H1 (cell line): ENCODE data around the gene CDK2. TPM values are rescaled to one million over a fixed set of nuclear protein-coding genes. Genes with fewer than 3 reads are reported as not detected.

Source experiments
- CTCF ChIA-PET: fragments of 300-600 bp; sonication (Branson Sonifier 250); formaldehyde crosslinking; loops from one replicate; lab custom pipeline; 2021; ENCODE audit not compliant: partially characterized antibody; lab: Charles Lee
- POLR2A ChIA-PET: fragments of 300-600 bp; sonication (Branson Sonifier 250); formaldehyde crosslinking; loops from one replicate; lab custom pipeline; 2021; ENCODE audit warnings: inconsistent platforms; ENCODE audit not compliant: partially characterized antibody; lab: Charles Lee
- DNase-seq, 2 experiments: peaks; one replicate each; pipeline versions ENCODE4 v3.0.0 to v3.0.0-alpha.2; 2010 to 2022; ENCODE audit warnings: low spot score in 2 of 2, low read depth in 1 of 2, mixed read lengths in 1 of 2
- FAIRE-seq: peaks from 2 replicates; lab custom pipeline; 2011; peaks lifted over from hg19 to GRCh38; lab: Jason Lieb, UNC
- H2AFZ ChIP-seq: 2 replicates; pipeline ENCODE4 v1.8.1; 2012; ENCODE audit warnings: low read length, inconsistent platforms
- H2AK5ac ChIP-seq: 2 replicates; pipeline ENCODE4 v1.6.1; 2013; ENCODE audit warnings: low read depth, low read length
- H2BK120ac ChIP-seq: replicated peaks from 2 replicates; pipeline ENCODE3; 2013; ENCODE audit warnings: low read depth, low read length, inconsistent platforms
- H2BK12ac ChIP-seq: 2 replicates; pipeline ENCODE4 v1.6.1; 2013; ENCODE audit warnings: low read depth, low read length
- H2BK15ac ChIP-seq: 2 replicates; pipeline ENCODE4 v1.6.1; 2013; ENCODE audit warnings: low read length
- H2BK20ac ChIP-seq: 2 replicates; pipeline ENCODE4 v1.6.1; 2013; ENCODE audit warnings: low read length
- H2BK5ac ChIP-seq: 2 replicates; pipeline ENCODE4 v1.6.1; 2013; ENCODE audit warnings: low read depth, low read length
- H3K14ac ChIP-seq: 2 replicates; pipeline ENCODE4 v1.6.1; 2013; ENCODE audit warnings: inconsistent platforms; ENCODE audit not compliant: insufficient read length
- H3K18ac ChIP-seq: 2 replicates; pipeline ENCODE4 v1.6.1; 2013; ENCODE audit warnings: low read length; ENCODE audit errors: extremely low read depth
- H3K23ac ChIP-seq: 2 replicates; pipeline ENCODE4 v1.6.1; 2013; ENCODE audit warnings: inconsistent platforms; ENCODE audit not compliant: insufficient read length
- H3K23me2 ChIP-seq: 2 replicates; pipeline ENCODE4 v1.6.1; 2013; ENCODE audit warnings: low read depth, low read length
- H3K27ac ChIP-seq: 2 replicates; pipeline ENCODE4 v1.6.1; 2011; ENCODE audit warnings: low read depth, low read length, inconsistent platforms
- H3K27me3 ChIP-seq, 4 experiments: replicated peaks in 1 of 4; 1 replicate in 1 of 4; 2 replicates in 3 of 4; pipeline versions ENCODE4 v1.6.1 to v1.8.1; 2011 to 2013; ENCODE audit warnings: low read length in 3 of 4, mild to moderate bottlenecking in 3 of 4, inconsistent platforms in 2 of 4, mixed read lengths in 2 of 4, moderate library complexity in 1 of 4; ENCODE audit not compliant: control insufficient read depth in 3 of 4, insufficient read depth in 3 of 4; ENCODE audit errors: extremely low read depth in 1 of 4
- H3K36me3 ChIP-seq, 4 experiments: 2 replicates each; pipeline versions ENCODE4 v1.6.1 to v1.8.1; 2011 to 2013; ENCODE audit warnings: mild to moderate bottlenecking in 4 of 4, low read length in 3 of 4, moderate library complexity in 2 of 4, control low read depth in 1 of 4, inconsistent platforms in 1 of 4; ENCODE audit not compliant: insufficient read depth in 4 of 4, control insufficient read depth in 2 of 4
- H3K4ac ChIP-seq: replicated peaks from 2 replicates; pipeline ENCODE3; 2013; ENCODE audit warnings: low read length, low read depth, mixed read lengths, inconsistent platforms; ENCODE audit not compliant: insufficient read length
- H3K4me1 ChIP-seq, 4 experiments: replicated peaks in 1 of 4; 1 replicate in 1 of 4; 2 replicates in 3 of 4; pipeline versions ENCODE4 v1.6.1 to v1.8.1; 2011 to 2013; ENCODE audit warnings: low read length in 3 of 4, inconsistent platforms in 2 of 4, mixed read lengths in 1 of 4; ENCODE audit not compliant: insufficient read depth in 4 of 4, control insufficient read depth in 3 of 4
- H3K4me2 ChIP-seq, 2 experiments: 2 replicates each; pipeline versions ENCODE4 v1.6.1 to v1.8.1; 2011 to 2013; ENCODE audit warnings: low read depth in 2 of 2, low read length in 2 of 2, control low read depth in 1 of 2, inconsistent platforms in 1 of 2, mild to moderate bottlenecking in 1 of 2; ENCODE audit not compliant: insufficient read depth in 1 of 2
- H3K4me3 ChIP-seq, 4 experiments: fragments of 200-600, 300-600 bp in 1 of 4; sonication (generic), shearing (Covaris generic), sonication (Bioruptor Twin) in 1 of 4; 2 replicates each; pipeline versions ENCODE4 v1.5.1 to v1.8.1; 2011 to 2016; ENCODE audit warnings: low read length in 4 of 4, low read depth in 3 of 4, control low read depth in 2 of 4, inconsistent platforms in 2 of 4, mild to moderate bottlenecking in 2 of 4, mixed read lengths in 1 of 4, moderate library complexity in 1 of 4; ENCODE audit not compliant: insufficient read depth in 2 of 4; ENCODE audit errors: extremely low read depth in 1 of 4
- H3K56ac ChIP-seq: replicated peaks from 2 replicates; pipeline ENCODE3; 2013; ENCODE audit warnings: low read depth, mild to moderate bottlenecking, mixed read lengths, low read length, inconsistent platforms; ENCODE audit not compliant: insufficient read length
- H3K79me1 ChIP-seq: 2 replicates; pipeline ENCODE4 v1.6.1; 2013; ENCODE audit warnings: low read depth, low read length, control low read depth
- H3K79me2 ChIP-seq, 2 experiments: 2 replicates each; pipeline versions ENCODE4 v1.6.1 to v1.8.1; 2012 to 2013; ENCODE audit warnings: low read length in 2 of 2, mild to moderate bottlenecking in 2 of 2, inconsistent platforms in 1 of 2; ENCODE audit not compliant: insufficient read depth in 2 of 2, control insufficient read depth in 1 of 2
- H3K9ac ChIP-seq, 4 experiments: replicated peaks in 1 of 4; 1 replicate in 1 of 4; 2 replicates in 3 of 4; pipeline versions ENCODE4 v1.6.1 to v1.8.1; 2011 to 2013; ENCODE audit warnings: low read depth in 3 of 4, low read length in 3 of 4, control low read depth in 2 of 4, mild to moderate bottlenecking in 2 of 4, moderate library complexity in 2 of 4, inconsistent platforms in 1 of 4; ENCODE audit errors: extremely low read depth in 1 of 4
- H3K9me3 ChIP-seq, 2 experiments: 2 replicates each; pipeline versions ENCODE4 v1.6.1 to v1.8.1; 2012 to 2013; ENCODE audit warnings: mild to moderate bottlenecking in 2 of 2, moderate library complexity in 2 of 2, control low read depth in 1 of 2, inconsistent platforms in 1 of 2, low read depth in 1 of 2, low read length in 1 of 2, mixed read lengths in 1 of 2; ENCODE audit not compliant: insufficient read depth in 2 of 2
- H4K20me1 ChIP-seq, 2 experiments: replicated peaks in 1 of 2; 2 replicates each; pipeline versions ENCODE3 to v1.8.1; 2011 to 2013; ENCODE audit warnings: inconsistent platforms in 2 of 2, low read length in 2 of 2, mild to moderate bottlenecking in 1 of 2; ENCODE audit not compliant: insufficient read depth in 2 of 2, control insufficient read depth in 1 of 2
- H4K5ac ChIP-seq: 2 replicates; pipeline ENCODE4 v1.6.1; 2013; ENCODE audit warnings: low read length, low read depth, mixed read lengths, inconsistent platforms; ENCODE audit not compliant: insufficient read length
- H4K8ac ChIP-seq: 2 replicates; pipeline ENCODE4 v1.8.0; 2013; ENCODE audit warnings: mild to moderate bottlenecking, moderate library complexity, low read length, inconsistent platforms; ENCODE audit not compliant: insufficient read depth; ENCODE audit errors: extremely low read depth
- H4K91ac ChIP-seq: replicated peaks from 2 replicates; pipeline ENCODE3; 2013; ENCODE audit warnings: low read length, mixed read lengths, inconsistent platforms; ENCODE audit not compliant: insufficient read length
- CHD1 ChIP-seq: IDR thresholded peaks from 2 replicates; pipeline ENCODE4 v1.6.1; 2012; ENCODE audit warnings: low read depth, low read length, improper control_type of control experiment
- WGBS, 2 experiments: shearing (Covaris generic) in 1 of 2; methylation state at CpG; one replicate each; pipeline versions ENCODE4 v1.1.6 to v1.1.7; 2013 to 2015; ENCODE audit warnings: low lambda C conversion rate in 2 of 2, mixed read lengths in 2 of 2, inconsistent platforms in 1 of 2, low coverage in 1 of 2, missing lambda C conversion rate in 1 of 2; ENCODE audit not compliant: insufficient replicate concordance in 2 of 2, insufficient coverage in 1 of 2, insufficient read length in 1 of 2; ENCODE audit errors: extremely low coverage in 1 of 2, missing lambda C conversion rate in 1 of 2; 5-methylcytosine and 5-hydroxymethylcytosine counted together
- polyA plus RNA-seq, 7 experiments: library from polyadenylated mRNA; depleted of rRNA in 3 of 7; stranded (reverse) in 5 of 7; unstranded in 2 of 7; fragments of >200 nt in 5 of 7; fragments of 200-250 nt in 2 of 7; gene quantifications; 1 replicate in 5 of 7; 2 replicates in 1 of 7; 4 replicates in 1 of 7; pipeline versions ENCODE4 v1.2.1 to v1.2.3, GENCODE V29; 2011 to 2013; ENCODE audit warnings: missing spikeins in 2 of 7, mixed read lengths in 2 of 7
- total RNA-seq: library from RNA; stranded (reverse); fragmentation: NEBNext Ultra II Directional; extraction: Animal tissue kit (Norgen Biotek cat#: 25700); gene quantifications from 2 replicates; pipeline ENCODE4 v1.2.1, GENCODE V29; 2021

CDK2 gene
- total and polyA plus RNA-seq, 2 of the 8 experiments (the other 6 are each of a cell fraction or from before 2014, with no cell fraction given): 39.4 to 42.5 TPM

DNA sequence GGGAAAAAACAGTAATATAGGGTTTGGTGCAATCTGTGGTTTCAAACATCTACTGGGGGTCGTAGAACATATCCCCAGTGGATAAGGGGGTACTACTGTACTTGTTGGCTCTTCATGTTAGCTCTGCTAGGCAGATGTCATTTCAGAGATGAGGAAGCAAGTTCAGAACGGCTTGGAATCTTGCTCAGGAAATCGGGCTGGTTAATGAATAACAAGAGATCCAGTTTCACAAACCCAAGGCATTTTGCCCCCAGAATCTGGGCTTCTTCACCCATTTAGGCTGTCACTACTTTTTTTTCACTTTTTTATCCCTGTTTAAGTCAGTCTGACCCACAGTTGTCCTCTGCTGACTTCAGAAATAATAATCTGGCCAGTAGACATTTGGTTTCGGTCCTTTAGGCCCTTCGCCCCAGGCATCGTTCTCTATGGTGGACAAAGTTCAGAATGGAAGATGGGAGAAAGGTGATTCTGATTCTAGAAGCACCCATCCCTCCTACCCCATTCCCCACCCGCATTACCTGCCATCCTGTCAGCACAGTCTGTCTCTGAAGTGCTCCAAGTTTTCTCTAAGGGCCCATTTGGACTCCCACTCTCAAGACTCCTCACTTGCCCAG, 35.0 kb downstream of the CDK2 start:
- CTCF ChIA-PET: interaction anchor here (0.5 to 13.5 kb wide), 2 partner anchors 20 to 216 kb away, joined by 3 to 256 read pairs; partner anchors contain the start of gene IKZF4

More for the DNA sequence above, 35.0 kb downstream of the CDK2 start:
- Histone ChIP-seq H3K9me3 (no peaks in the 10 kb centered on the region), H3K79me2 (no peaks in the 10 kb centered on the region; a peak in 1 of 4 replicates), H2BK20ac (no peak overlapping the region), H4K5ac (no peak overlapping the region), H3K4ac (no peak overlapping the region), H3K23ac (no peak overlapping the region), H2BK15ac (no peak overlapping the region), H3K36me3 (peaks cover 0 to 20% (median 5%) of the 10 kb centered on the region in 4 experiments; a peak in 5 of 8 replicates), H2AFZ (no peak overlapping the region), H3K56ac (no peak overlapping the region), H2BK5ac (no peak overlapping the region), H4K91ac (no peak overlapping the region), H2BK12ac (no peak overlapping the region), H3K4me3 (no peak overlapping the region), H3K23me2 (peaks cover 8% of the 10 kb centered on the region), H3K4me2 (no peak overlapping the region), H2AK5ac (no peak overlapping the region), H3K79me1 (no peaks in the 10 kb centered on the region; the same call in 1 of the 2 replicates), H4K20me1 (no peaks in the 10 kb centered on the region), H3K18ac (no peak overlapping the region), H3K9ac (no peak overlapping the region), H3K27me3 (no peaks in the 10 kb centered on the region), H3K27ac (no peak overlapping the region), H3K4me1 (peaks cover 0 to 4% (median 0%) of the 10 kb centered on the region in 4 experiments; a peak in 2 of 7 replicates), H2BK120ac (no peak overlapping the region), H3K14ac (no peak overlapping the region), H4K8ac (no peak overlapping the region)
- POLR2A ChIA-PET: interaction anchor here (1.0 kb wide), 1 partner anchor 18 kb away, joined by 3 read pairs; no protein-coding TSS in a partner anchor
- no peak for DNase-seq
- no peak for TF ChIP-seq CHD1
- no peak for FAIRE-seq
- 89% methylated on average over 7 of the region's 7 CpGs; no CpG with 5 or more reads in 1 of the 2 experiments for WGBS, 2 experiments
